IMR-90 (cell line): ENCODE results near the gene RGMA. TPM values are rescaled to one million over a fixed set of nuclear protein-coding genes. Genes with fewer than 3 reads are reported as not detected.

Experiments used
- ATAC-seq: fragments of 200-7000 bp; cut with Tn5 transposase; 2 replicates; pipeline ENCODE4 v1.9.1; 2020; ENCODE audit warnings: low read depth, mild to moderate bottlenecking, moderate library complexity
- BruUV-seq: library from RNA; stranded (reverse); fragments of 400-500 nt; replicated peaks from 2 replicates; lab custom pipeline; 2021; lab: Mats Ljungman, UMichigan
- CTCF ChIA-PET: fragments of 300-600 bp; formaldehyde crosslinking; extraction: SDS; loops from one replicate; lab custom pipeline; 2021; ENCODE audit warnings: antibody characterized with exemption; lab: Yijun Ruan, JAX
- POLR2A ChIA-PET: fragments of 300-600 bp; sonication (Branson Sonifier 250); formaldehyde crosslinking; loops from one replicate; lab custom pipeline; 2022; ENCODE audit warnings: antibody characterized with exemption; ENCODE audit not compliant: unreplicated experiment; lab: Charles Lee
- DNase-seq: peaks from one replicate; pipeline ENCODE4 v3.0.0; 2013
- H2AFZ ChIP-seq: replicated peaks from 2 replicates; pipeline ENCODE3; 2013; ENCODE audit warnings: low read length, mild to moderate bottlenecking; ENCODE audit not compliant: poor library complexity
- H2AK5ac ChIP-seq: 2 replicates; pipeline ENCODE4 v1.6.1; 2013; ENCODE audit warnings: low read depth, low read length, inconsistent platforms
- H2AK9ac ChIP-seq: replicated peaks from 2 replicates; pipeline ENCODE3; 2013; ENCODE audit warnings: mild to moderate bottlenecking, low read depth, low read length, moderate library complexity; ENCODE audit not compliant: poor library complexity
- H2BK120ac ChIP-seq: 2 replicates; pipeline ENCODE4 v1.6.1; 2013; ENCODE audit warnings: low read depth, low read length, inconsistent platforms
- H2BK15ac ChIP-seq: 3 replicates; pipeline ENCODE4 v1.6.1; 2013; ENCODE audit warnings: low read depth, low read length, inconsistent platforms
- H2BK20ac ChIP-seq: 2 replicates; pipeline ENCODE4 v1.6.1; 2013; ENCODE audit warnings: low read depth, mild to moderate bottlenecking, inconsistent platforms, low read length, moderate library complexity
- H2BK5ac ChIP-seq: 2 replicates; pipeline ENCODE4 v1.6.1; 2013; ENCODE audit warnings: mild to moderate bottlenecking, low read depth, low read length, inconsistent platforms; ENCODE audit not compliant: poor library complexity, severe bottlenecking
- H3K14ac ChIP-seq: replicated peaks from 2 replicates; pipeline ENCODE4 v1.6.1; 2013; ENCODE audit warnings: low read depth, low read length, inconsistent platforms
- H3K18ac ChIP-seq: 2 replicates; pipeline ENCODE4 v1.6.1; 2013; ENCODE audit warnings: low read depth, low read length, control low read depth
- H3K23ac ChIP-seq: 2 replicates; pipeline ENCODE4 v1.6.1; 2013; ENCODE audit warnings: low read depth, low read length, inconsistent platforms
- H3K27ac ChIP-seq: 2 replicates; pipeline ENCODE4 v1.5.1; 2013; ENCODE audit warnings: mild to moderate bottlenecking, control low read depth, low read length; ENCODE audit not compliant: insufficient read depth
- H3K27me3 ChIP-seq: 2 replicates; pipeline ENCODE4 v1.6.1; 2013; ENCODE audit warnings: low read length; ENCODE audit not compliant: control insufficient read depth, insufficient read depth
- H3K36me3 ChIP-seq: 2 replicates; pipeline ENCODE4 v1.6.1; 2013; ENCODE audit warnings: low read length, mixed read lengths; ENCODE audit not compliant: control insufficient read depth, insufficient read depth
- H3K4ac ChIP-seq: 2 replicates; pipeline ENCODE4 v1.6.1; 2013; ENCODE audit warnings: low read depth, low read length, inconsistent platforms
- H3K4me1 ChIP-seq: 2 replicates; pipeline ENCODE4 v1.6.1; 2013; ENCODE audit warnings: low read length, mixed read lengths; ENCODE audit not compliant: control insufficient read depth, insufficient read depth
- H3K4me2 ChIP-seq: 2 replicates; pipeline ENCODE4 v1.6.1; 2013; ENCODE audit warnings: low read depth, mild to moderate bottlenecking, control low read depth, low read length, moderate library complexity
- H3K4me3 ChIP-seq: 2 replicates; pipeline ENCODE4 v1.5.1; 2013; ENCODE audit warnings: low read depth, mild to moderate bottlenecking, control low read depth, low read length, moderate library complexity; ENCODE audit not compliant: insufficient read depth
- H3K56ac ChIP-seq: 2 replicates; pipeline ENCODE4 v1.6.1; 2013; ENCODE audit warnings: low read length, inconsistent platforms; ENCODE audit not compliant: insufficient read depth; ENCODE audit errors: extremely low read depth
- H3K79me1 ChIP-seq, 2 experiments: 2 replicates each; pipeline ENCODE4 v1.6.1; 2013; ENCODE audit warnings: low read length in 2 of 2, inconsistent platforms in 1 of 2, low read depth in 1 of 2
- H3K9ac ChIP-seq: 2 replicates; pipeline ENCODE4 v1.6.1; 2013; ENCODE audit warnings: low read depth, low read length, control low read depth
- H3K9me1 ChIP-seq: 2 replicates; pipeline ENCODE4 v1.6.1; 2013; ENCODE audit warnings: low read length, inconsistent platforms; ENCODE audit not compliant: insufficient read depth
- H3K9me3 ChIP-seq: 2 replicates; pipeline ENCODE4 v1.6.1; 2013; ENCODE audit warnings: low read length; ENCODE audit not compliant: control insufficient read depth, insufficient read depth
- H4K20me1 ChIP-seq: 2 replicates; pipeline ENCODE4 v1.6.1; 2013; ENCODE audit warnings: low read length, inconsistent platforms; ENCODE audit not compliant: insufficient read depth
- H4K5ac ChIP-seq: 2 replicates; pipeline ENCODE4 v1.6.1; 2013; ENCODE audit warnings: mild to moderate bottlenecking, low read depth, low read length, control low read depth
- H4K8ac ChIP-seq, 2 experiments: 2 replicates each; pipeline ENCODE4 v1.6.1; 2013; ENCODE audit warnings: low read depth in 2 of 2, low read length in 2 of 2, control low read depth in 1 of 2, inconsistent platforms in 1 of 2
- H4K91ac ChIP-seq: 2 replicates; pipeline ENCODE4 v1.6.1; 2013; ENCODE audit warnings: low read depth, low read length, inconsistent platforms; ENCODE audit not compliant: insufficient read depth
- CTCF ChIP-seq: conservative IDR thresholded peaks from 2 replicates; pipeline ENCODE4 v1.5.1; 2012; ENCODE audit warnings: mild to moderate bottlenecking, low read depth, low read length, improper control_type of control experiment
- ELK1 ChIP-seq: fragments of 150-350 bp; IDR thresholded peaks from 2 replicates; pipeline ENCODE4 v1.6.1; 2016; ENCODE audit warnings: low read depth, mild to moderate bottlenecking, low read length, moderate library complexity, borderline replicate concordance
- NFE2L2 ChIP-seq: fragments of 150-350 bp; IDR thresholded peaks from 2 replicates; pipeline ENCODE4 v1.6.1; 2016; ENCODE audit warnings: low read depth, mild to moderate bottlenecking, low read length
- POLR2A ChIP-seq: IDR thresholded peaks from 2 replicates; pipeline ENCODE4 v1.6.1; 2012; ENCODE audit warnings: mild to moderate bottlenecking, low read depth, low read length
- RFX5 ChIP-seq: IDR thresholded peaks from 2 replicates; pipeline ENCODE4 v1.8.0; 2012; ENCODE audit warnings: low read depth, mild to moderate bottlenecking, low read length, moderate library complexity
- SMC3 ChIP-seq: fragments of 150-350 bp; IDR thresholded peaks from 2 replicates; pipeline ENCODE4 v1.6.1; 2016; ENCODE audit warnings: low read depth, mild to moderate bottlenecking, antibody characterized with exemption, low read length, moderate library complexity
- WGBS, 2 experiments: methylation state at CpG; one replicate each; pipeline versions ENCODE4 v1.1.5 to v1.1.7; 2013; ENCODE audit warnings: missing lambda C conversion rate in 2 of 2; ENCODE audit not compliant: insufficient read length in 1 of 2; ENCODE audit errors: extremely low coverage in 2 of 2; 5-methylcytosine and 5-hydroxymethylcytosine counted together
- dilution Hi-C: fragments of 300-500 bp; cut with HindIII; formaldehyde crosslinking; loops from one replicate; pipeline ENCODE4 v1.14.3; 2018; ENCODE audit warnings: low sequenced_read_pairs; ENCODE audit not compliant: unreplicated experiment
- in situ Hi-C: fragments of 300-500 bp; cut with MboI; formaldehyde crosslinking; loops from 3 replicates; pipeline ENCODE4 v1.14.3; 2019; ENCODE audit warnings: low sequenced_read_pairs, inconsistent platforms, mixed read lengths
- intact Hi-C: fragments of 100-400 bp; cut with micrococcal nuclease; formaldehyde crosslinking; loops from 2 replicates; pipeline ENCODE4 v1.10.0; 2022
- polyA plus RNA-seq, 3 experiments: library from polyadenylated mRNA; depleted of rRNA; stranded (reverse); fragments of >200 nt; gene quantifications; 2 replicates each; pipeline ENCODE4 v1.2.3, GENCODE V29; 2012; ENCODE audit warnings: low replicate concordance in 1 of 3
- total RNA-seq: library from RNA; depleted of rRNA; stranded (reverse); fragments of >200 nt; gene quantifications from 2 replicates; pipeline ENCODE4 v1.2.3, GENCODE V29; 2012

The RGMA gene
- total and polyA plus RNA-seq, 2 of the 4 experiments (the other 2 are of a cell fraction): 0.18 to 0.26 TPM

DNA sequence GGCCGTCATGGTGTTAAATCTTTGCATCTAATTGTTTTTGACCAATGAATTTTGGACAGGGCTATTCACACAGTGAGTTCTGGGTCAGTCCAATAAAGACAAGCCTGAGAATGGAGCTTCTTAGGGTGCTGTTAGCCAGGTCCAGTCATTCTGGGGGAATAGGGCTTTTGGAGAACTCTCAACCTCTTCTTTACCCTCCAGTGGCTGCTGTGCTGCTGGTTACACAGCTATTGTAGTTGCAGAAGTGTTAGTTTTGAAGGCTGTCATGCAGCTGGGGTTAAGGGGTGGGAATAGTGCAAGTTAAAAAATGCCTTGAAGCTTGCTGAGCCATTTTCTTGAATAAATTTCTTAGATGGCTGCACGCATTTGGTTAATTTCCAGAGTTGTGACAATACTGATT is 99.0 kb downstream of the RGMA start:
- in situ Hi-C loops (loop anchor here (25.0 kb wide), 1 partner anchor 2003 kb away; the partner anchor contains the start of gene PRC1), intact Hi-C loops (loop anchor here (10.0 kb wide), 1 partner anchor 185 kb away; no protein-coding TSS in a partner anchor), dilution Hi-C loops (no loop called here)
- H4K20me1 ChIP-seq: peaks cover 10% of the 10 kb centered on the region
- DNase-seq (no peak), ATAC-seq (no peak; the same call in 1 of the 2 replicates)
- ChIA-PET CTCF (interaction anchor here (0.6 kb wide), 1 partner anchor 14 kb away, joined by 4 read pairs; no protein-coding TSS in a partner anchor), POLR2A (no interaction called here)
- no peak overlapping the region for H4K91ac ChIP-seq
- no peaks in the 10 kb centered on the region for H3K27me3 ChIP-seq
- no peak overlapping the region for H4K5ac ChIP-seq
- H3K56ac ChIP-seq: no peak overlapping the region
- H3K9me3 ChIP-seq: no peaks in the 10 kb centered on the region
- no peak overlapping the region for H3K9ac ChIP-seq
- no peak overlapping the region for H3K18ac ChIP-seq
- H2AK5ac ChIP-seq: no peak overlapping the region
- H3K79me1 ChIP-seq: peaks cover 29 to 38% of the 10 kb centered on the region in 2 experiments
- H2BK5ac ChIP-seq: no peak overlapping the region
- H3K9me1 ChIP-seq: no peaks in the 10 kb centered on the region
- peaks cover 68% of the 10 kb centered on the region for H3K36me3 ChIP-seq
- no peaks in the 10 kb centered on the region for H3K4me1 ChIP-seq
- no peak overlapping the region for H3K27ac ChIP-seq
- no TSS peak for BruUV-seq
- WGBS, 2 experiments: 100% methylated on average over 1 of the region's 2 CpGs; no CpG with 5 or more reads in 1 of the 2 experiments
- H2AFZ ChIP-seq: no peak overlapping the region
- H4K8ac ChIP-seq: no peak overlapping the region
- no peak overlapping the region for H2BK15ac ChIP-seq
- no peak overlapping the region for H3K4me2 ChIP-seq
- TF ChIP-seq RFX5 (no peak), POLR2A (no peak), NFE2L2 (no peak), CTCF (no peak), SMC3 (no peak), ELK1 (no peak)
- H3K23ac ChIP-seq: no peak overlapping the region
- H3K14ac ChIP-seq: no peak overlapping the region
- no peak overlapping the region for H2BK20ac ChIP-seq
- no peak overlapping the region for H3K4ac ChIP-seq
- no peak overlapping the region for H2AK9ac ChIP-seq
- H2BK120ac ChIP-seq: no peak overlapping the region
- H3K4me3 ChIP-seq: no peak overlapping the region
